Heart left ventricle (tissue), 16 donors: ENCODE measurements around the gene WNK2. TPM values are rescaled to one million over a fixed set of nuclear protein-coding genes. Genes with fewer than 3 reads are reported as not detected.
A peak's percentile ranks its signal among the peaks of the same experiment; 100 is the strongest.

Source experiments
- ATAC-seq, 4 donors: fragments of 200-7000 bp; cut with Tn5 transposase; one replicate each; pipeline ENCODE4 v1.9.1; 2020 to 2022; ENCODE audit warnings: moderate library complexity in 4 of 4, mild to moderate bottlenecking in 3 of 4, moderate number of reproducible peaks in 1 of 4
- DNase-seq, 5 donors: peaks; one replicate each; pipeline ENCODE4 v3.0.0-alpha.2; 2020
- H3K27ac ChIP-seq, 12 donors: fragments of 200-600 bp; sonication (generic) in 4 of 12; one replicate each; pipeline versions ENCODE4 v1.5.0 to v1.8.0; 2016 to 2022; ENCODE audit warnings: mild to moderate bottlenecking in 2 of 12
- H3K27me3 ChIP-seq, 9 donors: fragments of 200-600 bp; sonication (generic) in 2 of 9; one replicate each; pipeline versions ENCODE4 v1.5.1 to v1.8.0; 2016 to 2022; ENCODE audit warnings: mild to moderate bottlenecking in 3 of 9
- H3K36me3 ChIP-seq, 9 donors: fragments of 200-600 bp; sonication (generic) in 2 of 9; one replicate each; pipeline versions ENCODE4 v1.5.0 to v1.8.0; 2018 to 2022; ENCODE audit warnings: mild to moderate bottlenecking in 2 of 9
- H3K4me1 ChIP-seq, 12 donors: fragments of 200-600 bp; sonication (generic) in 4 of 12; one replicate each; pipeline versions ENCODE4 v1.5.0 to v1.8.0; 2016 to 2022; ENCODE audit warnings: mild to moderate bottlenecking in 3 of 12
- H3K4me3 ChIP-seq, 12 donors: fragments of 200-600 bp; sonication (generic) in 4 of 12; one replicate each; pipeline versions ENCODE4 v1.5.0 to v1.8.0; 2017 to 2022; ENCODE audit warnings: mild to moderate bottlenecking in 9 of 12, moderate library complexity in 4 of 12
- H3K9me3 ChIP-seq, 12 donors: fragments of 200-600 bp; sonication (generic) in 4 of 12; one replicate each; pipeline versions ENCODE4 v1.5.0 to v1.8.0; 2016 to 2022; ENCODE audit warnings: mild to moderate bottlenecking in 1 of 12
- CTCF ChIP-seq, 12 donors: fragments of 200-600 bp; sonication (generic) in 4 of 12; IDR thresholded peaks; one replicate each; pipeline versions ENCODE4 v1.5.0 to v1.8.0; 2018 to 2022; ENCODE audit warnings: antibody characterized with exemption in 12 of 12, mild to moderate bottlenecking in 5 of 12
- POLR2A ChIP-seq, 2 donors: fragments of 450-650 bp; IDR thresholded peaks; one replicate each; pipeline ENCODE4 v1.6.1; 2017; ENCODE audit warnings: antibody characterized with exemption in 2 of 2, mild to moderate bottlenecking in 2 of 2, moderate library complexity in 2 of 2
- WGBS, 4 donors: extraction: QIAGEN DNeasy Blood & Tissue Kit in 2 of 4; methylation state at CpG; one replicate each; pipeline versions ENCODE4 v1.1.5 to v1.1.7; 2013 to 2018; 5-methylcytosine and 5-hydroxymethylcytosine counted together
- intact Hi-C, 10 donors: fragments of 100-400 bp; cut with DNase I; formaldehyde crosslinking; loops; one replicate each; pipeline versions ENCODE4 v1.11.1 to v1.14.2; 2022
- polyA plus RNA-seq, 2 donors: library from polyadenylated mRNA; stranded (reverse); fragments of 200-250 nt; gene quantifications; one replicate each; pipeline ENCODE4 v1.2.3, GENCODE V29; 2013
- total RNA-seq, 9 donors: library from RNA; depleted of rRNA in 2 of 9; stranded (reverse); fragments of >200 nt in 2 of 9; fragmentation: NEBNext Ultra II Directional in 3 of 9; extraction: Animal tissue kit (Norgen Biotek cat#: 25700) in 3 of 9; gene quantifications; one replicate each; pipeline versions ENCODE4 v1.1.0 to v1.2.4, GENCODE V29; 2016 to 2023
- donor health status: ischemic (EF 13 %, LVEDD 7.1; RV severe dilation, severe dysfunction).
- donor health status: healthy with polysubstance abuse.
- donor health status: DM: no; HTN: yes; CAD: no.
- donor health status: DM: no; HTN: no; CAD: no.
- donor health status: ischemic (EF 25% LVEDD 6.9; RV normal size, moderate dysfunction).
- donor health status: ischemic (EF 25% LVEDD 5.7; RV mildly dilated, moderate dysfunction).
- donor health status: healthy.
- donor health status: DM: yes; HTN: yes; CAD: no.
- donor health status: ischemic (EF 35%, LVEDD 5.7; RV mildly dilated, moderate dysfunction).
- donor health status: nonischemic (EF 11% LVEDD 7.7; RV severe dilation, severe dysfunction).
- donor health status: DM: yes; HTN: yes; CAD: no.
- donor health status: PGD.
- donor health status: ischemic (EF 29% LVEDD 5.4; RV normal size, mild dysfunction).
- donor health status: nonischemic (EF 23%, LVEDD 6.1; RV moderate dilation, normal function).

The WNK2 gene
- total and polyA plus RNA-seq, 11 donors = 29.4 to 206 (median 112) TPM

DNA sequence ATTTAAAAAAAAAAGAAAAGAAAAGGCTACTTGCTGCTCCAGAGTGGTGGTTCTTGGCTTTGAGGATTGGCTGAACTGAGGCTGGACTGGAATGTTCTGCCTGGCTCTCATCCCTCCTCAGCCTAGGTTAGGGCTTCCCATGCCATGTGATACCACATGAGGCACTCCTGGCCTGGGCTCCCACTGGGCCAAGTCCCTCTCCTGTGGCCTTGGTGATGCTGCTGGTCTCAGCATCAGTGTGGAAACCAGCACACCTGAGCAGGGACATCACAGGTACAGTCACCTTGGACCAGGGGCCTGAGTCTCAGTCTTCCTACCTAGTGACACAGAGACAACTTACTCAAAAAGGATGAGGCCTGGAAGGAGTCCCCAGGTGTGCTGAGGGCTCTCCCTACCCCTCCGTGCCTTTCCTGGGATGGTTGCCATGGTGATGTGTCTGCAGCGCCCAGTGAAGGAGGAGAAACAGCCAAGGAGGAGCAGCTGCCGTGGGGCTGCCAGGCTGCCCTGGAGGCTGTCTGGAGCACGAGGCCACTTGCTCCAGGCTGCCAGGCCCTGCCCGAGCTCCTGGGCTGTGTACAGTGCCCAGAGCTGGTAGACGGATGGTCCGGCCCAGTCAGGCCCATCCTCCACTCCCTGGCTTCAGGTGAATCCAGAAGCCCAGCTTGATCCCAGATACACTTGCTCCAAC lies 71.0 kb downstream of the WNK2 start:
- Histone ChIP-seq H3K9me3 (no peaks in the 10 kb centered on the region), H3K4me3 (no peak overlapping the region), H3K4me1 (peaks cover 0 to 10% (median 0%) of the 10 kb centered on the region in 12 donors), H3K27ac (no peak overlapping the region), H3K36me3 (peaks cover 0 to 22% (median 0%) of the 10 kb centered on the region in 9 donors), H3K27me3 (no peaks in the 10 kb centered on the region)
- ATAC-seq = no peak
- peak in 1 of 5 donors; percentile 14 for DNase-seq
- no peak for TF ChIP-seq CTCF (IDR thresholded peaks at IDR 0.05)
- no peak for TF ChIP-seq POLR2A (IDR thresholded peaks at IDR 0.05)
- 76 to 95% (median 82%) methylated on average over 6 to 7 of the region's 7 CpGs for whole genome bisulfite sequencing, 4 donors
- intact Hi-C loops = no loop called here

DNA sequence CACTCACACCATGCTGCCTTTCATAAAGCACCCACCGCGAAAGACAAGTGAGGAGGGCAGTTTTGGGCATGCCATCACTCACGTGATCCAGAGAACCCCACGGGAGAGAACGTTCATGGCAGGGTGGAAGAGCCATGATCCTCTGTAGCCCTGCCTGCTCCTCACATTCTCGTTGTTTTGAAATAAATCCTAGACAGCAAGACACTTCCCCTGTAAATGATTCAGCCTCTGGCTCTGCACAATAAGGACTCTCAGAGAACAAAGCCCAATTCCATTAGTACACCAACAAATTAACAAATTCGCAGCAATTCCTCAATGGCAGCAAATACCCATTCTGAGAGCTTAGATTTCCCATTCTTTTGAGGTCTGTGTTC lies 71.5 kb downstream of the WNK2 start:
- Histone ChIP-seq H3K27me3 (no peaks in the 10 kb centered on the region), H3K4me1 (peaks cover 0 to 10% (median 0%) of the 10 kb centered on the region in 12 donors), H3K36me3 (peaks cover 0 to 20% (median 0%) of the 10 kb centered on the region in 9 donors), H3K27ac (no peak overlapping the region), H3K4me3 (no peak overlapping the region), H3K9me3 (no peaks in the 10 kb centered on the region)
- 74 to 90% (median 81%) methylated on average over 7 of the region's 7 CpGs for WGBS, 4 donors
- intact Hi-C loops = no loop called here
- DNase-seq = no peak
- ATAC-seq = no peak
- TF ChIP-seq POLR2A (IDR thresholded peaks at IDR 0.05) (no peak), CTCF (IDR thresholded peaks at IDR 0.05) (no peak)

DNA sequence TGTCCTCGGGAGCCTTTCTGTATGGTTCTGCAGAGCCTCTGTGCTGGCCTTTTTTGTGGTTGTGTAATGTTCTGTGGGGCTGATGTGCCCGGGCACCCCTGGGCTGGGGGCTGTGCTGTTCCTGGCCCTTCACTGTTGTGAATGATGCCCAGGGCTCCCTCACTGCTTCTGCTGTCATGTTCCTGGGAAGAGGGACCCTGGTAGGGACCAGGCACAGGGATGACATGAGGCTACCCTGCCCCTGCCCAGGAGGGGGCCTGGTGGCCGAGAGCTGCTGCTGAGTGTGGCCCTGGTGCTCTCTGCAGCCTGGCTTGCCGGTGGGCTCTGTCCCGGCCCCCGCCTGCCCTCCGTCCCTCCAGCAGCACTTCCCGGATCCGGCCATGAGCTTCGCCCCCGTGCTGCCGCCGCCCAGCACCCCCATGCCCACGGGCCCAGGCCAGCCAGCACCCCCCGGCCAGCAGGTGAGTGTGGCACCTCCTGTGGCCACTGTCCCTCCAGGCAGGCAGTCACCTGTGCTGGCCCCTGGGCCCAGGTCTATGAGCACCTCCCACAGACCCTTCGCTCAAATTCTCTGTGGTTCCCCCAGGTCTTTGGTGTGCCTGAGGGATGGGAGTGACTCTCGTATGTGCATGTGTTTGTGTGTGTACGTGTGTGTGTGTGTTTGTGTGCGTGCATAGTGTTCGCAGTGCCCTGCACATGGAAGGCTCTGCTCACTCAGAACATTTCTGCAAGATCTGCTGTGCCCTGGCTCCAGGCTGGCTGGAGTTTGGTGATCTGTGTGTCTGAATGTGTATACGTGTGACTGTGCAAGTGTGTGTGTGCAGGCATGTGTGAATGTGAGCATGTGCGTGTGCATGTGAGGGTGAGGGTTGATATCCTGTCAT lies 72.3 kb downstream of the WNK2 start:
- Histone ChIP-seq H3K36me3 (peaks cover 0 to 20% (median 0%) of the 10 kb centered on the region in 9 donors), H3K27ac (no peak overlapping the region), H3K27me3 (no peaks in the 10 kb centered on the region), H3K4me3 (no peak overlapping the region), H3K9me3 (no peaks in the 10 kb centered on the region), H3K4me1 (peaks cover 0 to 10% (median 0%) of the 10 kb centered on the region in 12 donors)
- no peak for ATAC-seq
- intact Hi-C loops = no loop called here
- TF ChIP-seq POLR2A (IDR thresholded peaks at IDR 0.05) = no peak
- TF ChIP-seq CTCF (IDR thresholded peaks at IDR 0.05) = no peak
- WGBS, 4 donors = 90 to 93% (median 90%) methylated on average over 13 to 22 of the region's 22 CpGs
- DNase-seq = peak in 1 of 5 donors; percentile 16
